Peyer's patch (tissue), 4 donors: Measurements from ENCODE around the gene LCMT2.
"Not testable (repeated sequence)": the region's sequence is repeated elsewhere in the genome, so short reads cannot be mapped to it uniquely, and the experiment has no call there.

ENCODE experiments used
- CTCF ChIP-seq, 6 experiments: fragments of 450-650 bp in 4 of 6; fragments of 200-600 bp in 2 of 6; sonication (generic) in 1 of 6; IDR thresholded peaks; one replicate each; pipeline ENCODE4 v1.5.1; 2017 to 2019; ENCODE audit warnings: antibody characterized with exemption in 6 of 6, mild to moderate bottlenecking in 3 of 6, moderate library complexity in 1 of 6
- POLR2A ChIP-seq, 2 donors: fragments of 450-650 bp; IDR thresholded peaks; one replicate each; pipeline ENCODE4 v1.5.1; 2017; ENCODE audit warnings: antibody characterized with exemption in 2 of 2, mild to moderate bottlenecking in 2 of 2, moderate library complexity in 2 of 2

GRCh38 chr15:43289656-43290055, 40.7 kb downstream of the LCMT2 start:
- not testable (repeated sequence) for TF ChIP-seq CTCF, POLR2A (IDR thresholded peaks at IDR 0.05)
